ENCODE results near the gene RFX5.

Gene RFX5

DNA sequence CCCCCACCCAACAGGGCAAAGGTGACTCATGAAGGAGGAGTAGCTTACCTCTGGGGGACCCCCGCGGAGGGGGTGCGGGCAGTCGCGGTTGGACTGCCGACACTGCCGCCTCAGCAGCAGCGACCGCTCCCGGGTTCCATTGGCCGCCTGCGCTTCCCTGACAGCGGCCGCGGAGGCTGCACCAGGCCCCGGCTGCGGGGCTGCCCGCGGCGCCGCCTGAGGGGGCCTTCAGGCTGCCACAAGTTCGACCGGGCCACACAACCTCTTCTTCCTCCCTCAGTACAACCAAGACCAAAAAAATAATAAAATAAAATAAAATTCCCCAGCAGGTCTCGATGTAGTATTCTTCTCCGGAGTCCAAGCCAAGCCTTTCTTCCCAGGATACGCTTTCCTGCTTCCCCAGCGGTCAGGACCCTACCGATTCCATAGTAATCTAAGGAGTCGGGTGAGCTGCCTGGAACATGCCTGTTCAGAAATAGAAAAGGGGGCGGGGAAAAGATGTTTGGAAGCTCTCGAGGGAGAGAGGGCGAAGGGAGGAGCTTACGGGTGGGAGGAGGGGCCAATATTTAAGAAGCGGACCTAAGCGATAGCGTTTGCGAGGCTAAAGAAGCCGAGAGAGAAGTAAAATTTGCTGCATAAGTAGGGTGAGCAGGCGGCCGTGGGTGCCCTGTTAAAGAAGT is 19.7 kb downstream of the RFX5 start, which contains the start of gene PI4KB:
Gene PI4KB (minus strand): TSS at position 194 of the 680 bp plus-strand sequence. CDS start 10,935 bp downstream, outside the sequence.
- peak within 1 kb of the TSS; percentile 79 for H3K4me3 ChIP-seq (ENCODE audit: low read depth, low read length)
- in situ Hi-C loops (cut with HindIII; ENCODE audit: low sequenced_read_pairs): no loop called here
- TF ChIP-seq CTCF (IDR thresholded peaks at IDR 0.05; ENCODE audit: low read depth, low read length): no peak
- peak; percentile 99 for DNase-seq (ENCODE audit: low read depth, low spot score)

DNA sequence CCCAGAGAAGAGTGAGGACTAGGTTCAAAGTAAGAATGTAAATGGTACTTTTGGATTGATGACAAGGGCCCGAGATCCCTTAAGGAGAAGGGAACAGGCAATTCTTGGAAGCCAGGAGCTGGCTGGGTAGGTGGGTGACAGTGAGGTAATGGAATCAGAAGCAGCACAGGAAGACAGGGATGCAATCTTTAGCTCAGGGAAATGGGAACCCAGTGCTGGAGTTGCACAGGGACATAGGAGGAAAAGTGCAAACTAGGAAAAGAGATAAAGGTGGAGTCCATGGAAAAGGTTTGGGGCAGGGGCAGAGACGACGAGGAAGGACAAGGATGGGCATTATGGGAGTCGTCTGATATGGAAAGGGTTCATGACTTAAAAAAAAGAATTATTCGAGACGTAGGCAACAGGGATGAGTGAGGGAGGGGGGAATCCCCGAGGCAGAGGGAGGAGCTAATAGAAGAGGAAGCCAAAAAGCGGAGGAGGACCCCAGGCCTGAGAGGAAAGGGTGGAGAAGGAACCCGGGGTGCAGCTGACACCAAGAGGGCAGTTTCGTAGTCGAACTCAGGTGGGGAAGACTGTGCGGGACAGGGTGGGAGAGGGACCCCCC is 20.3 kb downstream of the RFX5 start:
- H3K4me3 ChIP-seq (ENCODE audit: low read depth, low read length): peak overlapping the region; percentile 79
- TF ChIP-seq CTCF (IDR thresholded peaks at IDR 0.05; ENCODE audit: low read depth, low read length): no peak
- in situ Hi-C loops (cut with HindIII; ENCODE audit: low sequenced_read_pairs): no loop called here
- peak; percentile 32 for DNase-seq (ENCODE audit: low read depth, low spot score)

DNA sequence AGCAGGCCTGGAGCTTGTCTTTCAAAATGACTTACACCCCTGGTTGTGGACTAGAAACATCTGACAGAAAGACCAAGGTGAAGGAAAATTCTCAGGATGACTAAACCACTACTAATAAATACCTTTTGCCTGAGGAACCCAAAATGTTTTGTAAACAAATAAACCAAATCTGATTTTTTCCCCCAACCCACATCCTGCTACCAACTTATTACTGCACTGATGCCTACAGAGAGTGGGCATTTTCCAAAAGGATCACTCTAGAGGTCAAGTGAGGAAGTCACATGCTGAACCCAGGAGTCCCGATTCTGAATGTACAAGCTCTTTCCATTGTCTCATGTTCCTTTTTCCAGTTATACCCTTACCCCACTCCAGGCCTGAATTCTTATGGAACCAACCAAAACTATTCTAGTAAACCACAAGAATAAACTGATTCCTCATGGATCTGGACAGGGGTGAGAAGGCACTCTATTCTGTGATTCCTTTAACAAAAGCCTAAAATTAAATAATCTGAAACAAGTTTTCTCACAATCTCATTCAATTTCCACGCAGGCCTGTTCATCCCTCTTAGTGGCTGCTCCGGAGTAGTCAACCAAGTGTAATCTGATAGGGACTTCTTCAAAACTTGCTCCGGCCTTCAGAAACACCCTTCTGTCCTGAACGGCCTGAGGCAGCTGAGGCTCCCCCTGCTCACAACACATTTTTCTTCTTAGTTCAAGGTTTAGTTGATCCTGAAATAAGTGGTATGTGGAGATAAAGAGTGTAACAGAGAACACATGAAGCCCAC is 21.2 kb downstream of the RFX5 start:
- in situ Hi-C loops (cut with HindIII; ENCODE audit: low sequenced_read_pairs): no loop called here
- peak overlapping the region; percentile 79 for H3K4me3 ChIP-seq (ENCODE audit: low read depth, low read length)
- DNase-seq (ENCODE audit: low read depth, low spot score): peak; percentile 19
- no peak for TF ChIP-seq CTCF (IDR thresholded peaks at IDR 0.05; ENCODE audit: low read depth, low read length)

GRCh38 chr1:151325231-151325630 is 21.8 kb downstream of the RFX5 start:
- no peak overlapping the region for H3K4me3 ChIP-seq (ENCODE audit: low read depth, low read length)
- in situ Hi-C loops (cut with HindIII; ENCODE audit: low sequenced_read_pairs): no loop called here
- DNase-seq (ENCODE audit: low read depth, low spot score): no peak
- no peak for TF ChIP-seq CTCF (IDR thresholded peaks at IDR 0.05; ENCODE audit: low read depth, low read length)

DNA sequence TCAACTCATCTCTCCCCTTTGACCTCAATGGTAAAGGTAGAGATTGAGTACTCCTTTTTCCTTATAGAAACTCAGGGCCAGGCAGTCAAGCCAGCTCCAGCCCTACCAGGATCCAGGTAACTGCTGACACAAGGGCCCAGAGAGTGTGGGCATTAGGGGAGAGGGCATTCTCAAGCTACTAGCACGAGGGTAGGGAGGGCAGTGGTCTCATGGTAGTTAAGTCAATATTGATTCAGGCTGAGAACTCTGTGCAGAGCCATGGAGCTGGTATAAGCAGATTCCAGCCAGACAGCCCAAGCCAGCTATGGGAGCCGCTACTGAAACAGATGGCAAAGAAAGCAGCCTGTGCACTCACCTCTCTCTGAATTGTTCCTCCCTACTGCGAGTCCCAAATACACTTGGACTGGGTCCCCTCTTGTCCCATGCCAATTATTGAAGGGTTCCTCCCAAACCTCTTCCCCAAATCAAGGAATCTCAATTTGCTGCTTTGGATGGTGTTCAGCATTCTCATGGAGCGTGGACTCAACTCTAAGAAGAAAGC is 22.6 kb downstream of the RFX5 start:
- no peak overlapping the region for H3K4me3 ChIP-seq (ENCODE audit: low read depth, low read length)
- in situ Hi-C loops (cut with HindIII; ENCODE audit: low sequenced_read_pairs): no loop called here
- TF ChIP-seq CTCF (IDR thresholded peaks at IDR 0.05; ENCODE audit: low read depth, low read length): no peak
- no peak for DNase-seq (ENCODE audit: low read depth, low spot score)

GRCh38 chr1:151318975-151319374 is 28.1 kb downstream of the RFX5 start:
- in situ Hi-C loops (cut with HindIII; ENCODE audit: low sequenced_read_pairs): no loop called here
- TF ChIP-seq CTCF (IDR thresholded peaks at IDR 0.05; ENCODE audit: low read depth, low read length): no peak
- DNase-seq (ENCODE audit: low read depth, low spot score): no peak
- H3K4me3 ChIP-seq (ENCODE audit: low read depth, low read length): no peak overlapping the region

All from astrocyte of the spinal cord (primary cell).